Measurements from ENCODE around the gene USP3. TPM values are rescaled to one million over a fixed set of nuclear protein-coding genes. Genes with fewer than 3 reads are reported as not detected.

USP3 gene
- total and polyA plus RNA-seq, 10 of the 15 experiments (the other 5 are each of a cell fraction or from before 2014, with no cell fraction given): 23.8 to 64.5 (median 50.3) TPM

- TF ChIP-seq ELK1 (IDR thresholded peaks at IDR 0.05; ENCODE audit: low read depth, low read length) (no peak), CREM (IDR thresholded peaks at IDR 0.05; ENCODE audit: low read depth) (peak; percentile 34; the same call in 1 of the 2 replicates), CBX3 (IDR thresholded peaks at IDR 0.05; ENCODE audit: borderline replicate concordance, low read depth) (no peak), MAX (IDR thresholded peaks at IDR 0.05; ENCODE audit: low read depth, low read length) (no peak), NRF1 (conservative IDR thresholded peaks at IDR 0.05; ENCODE audit: low read depth, low read length) (no peak), BMI1 (IDR thresholded peaks at IDR 0.05; ENCODE audit: borderline replicate concordance) (no peak), ETV6 (conservative IDR thresholded peaks at IDR 0.05 in 1 of 2, IDR thresholded peaks at IDR 0.05 in 1 of 2; ENCODE audit: borderline replicate concordance in 1 of 2, low read depth in 1 of 2) (no peak), CREB1 (IDR thresholded peaks at IDR 0.05; ENCODE audit: low read depth) (peak; percentile 65; the same call in 1 of the 2 replicates), TBL1XR1 (IDR thresholded peaks at IDR 0.05; ENCODE audit: low read depth, low read length) (no peak), USF1 (IDR thresholded peaks at IDR 0.05; ENCODE audit: borderline replicate concordance, extremely low read length, insufficient read depth, low read depth, low read length) (no peak), SMC3 (IDR thresholded peaks at IDR 0.05; ENCODE audit: borderline replicate concordance, low read length) (peak; percentile 87), NKRF (conservative IDR thresholded peaks at IDR 0.05) (no peak), CHD1 (IDR thresholded peaks at IDR 0.05; ENCODE audit: low read depth, low read length) (no peak), RB1 (IDR thresholded peaks at IDR 0.05; ENCODE audit: borderline replicate concordance) (no peak), ZNF622 (IDR thresholded peaks at IDR 0.05) (no peak), FOXK2 (IDR thresholded peaks at IDR 0.05) (no peak), NR2F1 (conservative IDR thresholded peaks at IDR 0.05) (no peak), E2F8 (IDR thresholded peaks at IDR 0.05; ENCODE audit: low read depth, partially characterized antibody) (no peak), SKIL (IDR thresholded peaks at IDR 0.05; ENCODE audit: low read depth, poor library complexity, severe bottlenecking) (peak; percentile 35), ATF7 (IDR thresholded peaks at IDR 0.05; ENCODE audit: low read depth) (0 out of 2 replicates have a peak, but pooled peaks have one; percentile 41)
These were observed 105.9 kb downstream of the USP3 start (continued) for GRCh38 chr15:63610209-63610841.
